Measurements from ENCODE around the gene ZFYVE28.

The ZFYVE28 gene

DNA sequence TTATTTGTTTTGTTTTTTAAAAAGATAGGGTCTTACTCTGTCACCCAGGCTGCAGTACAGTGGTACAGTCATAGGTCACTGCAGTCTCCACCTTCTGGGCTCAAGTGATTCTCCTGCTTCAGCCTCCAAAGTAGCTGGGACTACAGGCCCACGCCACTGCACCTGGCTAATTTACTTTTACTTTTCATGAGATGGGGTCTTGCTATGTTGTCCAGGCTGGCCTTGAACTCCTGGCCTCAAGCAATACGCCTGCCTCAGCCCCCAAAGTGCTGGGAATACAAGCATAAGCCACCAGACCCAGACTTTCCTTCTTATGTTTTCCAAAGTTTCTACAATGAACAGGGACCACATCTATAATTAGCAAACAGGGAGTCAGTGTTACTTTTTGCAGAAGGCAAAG is 118.7 kb downstream of the ZFYVE28 start:
- no peak for DNase-seq

DNA sequence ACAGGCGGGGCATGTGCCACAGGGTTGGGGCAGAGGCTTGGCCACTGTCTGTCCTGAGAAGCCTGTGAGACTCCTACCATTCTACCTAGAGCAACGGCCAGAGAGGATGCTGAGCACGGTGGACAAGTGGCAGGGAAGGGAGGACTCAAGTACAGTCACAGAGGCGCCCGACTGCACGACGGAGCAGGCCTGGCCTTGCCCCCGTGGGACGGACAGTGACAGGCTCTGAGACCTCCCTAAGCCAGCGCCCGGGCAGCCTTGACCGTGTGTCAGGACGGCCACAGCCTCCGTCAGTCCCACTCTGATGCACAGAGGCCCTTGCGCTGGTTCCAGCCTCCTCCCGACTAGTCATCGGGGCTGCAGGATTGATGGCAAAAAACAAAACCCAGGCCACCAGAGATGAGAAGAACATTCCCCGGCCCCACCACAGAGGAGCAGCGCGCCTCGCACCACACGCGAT is 119.9 kb downstream of the ZFYVE28 start:
- DNase-seq, result no peak

DNA sequence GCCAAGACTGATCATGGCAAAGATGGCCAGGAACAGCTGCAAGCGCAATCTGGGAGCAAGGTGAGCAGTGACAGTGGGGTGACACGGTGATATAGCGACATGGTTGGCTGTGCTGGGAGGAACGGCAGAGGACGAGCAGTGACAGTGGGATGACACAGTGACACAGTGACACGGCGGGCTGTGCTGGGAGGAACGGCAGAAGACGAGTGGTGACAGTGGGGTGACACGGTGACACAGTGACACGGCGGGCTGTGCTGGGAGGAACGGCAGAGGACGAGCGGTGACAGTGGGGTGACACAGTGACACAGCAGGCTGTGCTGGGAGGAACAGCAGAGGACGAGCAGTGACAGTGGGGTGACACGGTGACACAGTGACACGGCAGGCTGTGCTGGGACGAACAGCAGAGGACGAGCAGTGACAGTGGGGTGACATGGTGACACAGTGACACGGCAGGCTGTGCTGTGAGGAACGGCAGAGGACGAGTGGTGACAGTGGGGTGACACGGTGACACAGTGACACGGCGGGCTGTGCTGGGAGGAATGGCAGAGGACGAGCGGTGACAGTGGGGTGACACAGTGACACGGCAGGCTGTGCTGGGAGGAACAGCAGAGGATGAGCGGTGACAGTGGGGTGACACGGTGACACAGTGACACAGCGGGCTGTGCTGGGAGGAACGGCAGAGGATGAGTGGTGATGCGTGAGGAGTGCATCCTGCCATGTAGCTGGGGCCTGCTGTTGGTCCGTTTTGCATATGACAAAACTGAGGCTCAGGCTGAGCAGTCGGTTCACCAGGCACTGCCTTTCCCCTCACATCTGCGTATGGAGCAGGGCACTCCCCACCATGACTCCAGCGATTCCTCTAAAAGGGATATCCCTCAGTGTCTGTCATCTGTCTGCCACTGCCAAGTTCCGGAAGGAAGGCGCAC is 120.6 kb downstream of the ZFYVE28 start:
- DNase-seq, result peak; percentile 34

DNA sequence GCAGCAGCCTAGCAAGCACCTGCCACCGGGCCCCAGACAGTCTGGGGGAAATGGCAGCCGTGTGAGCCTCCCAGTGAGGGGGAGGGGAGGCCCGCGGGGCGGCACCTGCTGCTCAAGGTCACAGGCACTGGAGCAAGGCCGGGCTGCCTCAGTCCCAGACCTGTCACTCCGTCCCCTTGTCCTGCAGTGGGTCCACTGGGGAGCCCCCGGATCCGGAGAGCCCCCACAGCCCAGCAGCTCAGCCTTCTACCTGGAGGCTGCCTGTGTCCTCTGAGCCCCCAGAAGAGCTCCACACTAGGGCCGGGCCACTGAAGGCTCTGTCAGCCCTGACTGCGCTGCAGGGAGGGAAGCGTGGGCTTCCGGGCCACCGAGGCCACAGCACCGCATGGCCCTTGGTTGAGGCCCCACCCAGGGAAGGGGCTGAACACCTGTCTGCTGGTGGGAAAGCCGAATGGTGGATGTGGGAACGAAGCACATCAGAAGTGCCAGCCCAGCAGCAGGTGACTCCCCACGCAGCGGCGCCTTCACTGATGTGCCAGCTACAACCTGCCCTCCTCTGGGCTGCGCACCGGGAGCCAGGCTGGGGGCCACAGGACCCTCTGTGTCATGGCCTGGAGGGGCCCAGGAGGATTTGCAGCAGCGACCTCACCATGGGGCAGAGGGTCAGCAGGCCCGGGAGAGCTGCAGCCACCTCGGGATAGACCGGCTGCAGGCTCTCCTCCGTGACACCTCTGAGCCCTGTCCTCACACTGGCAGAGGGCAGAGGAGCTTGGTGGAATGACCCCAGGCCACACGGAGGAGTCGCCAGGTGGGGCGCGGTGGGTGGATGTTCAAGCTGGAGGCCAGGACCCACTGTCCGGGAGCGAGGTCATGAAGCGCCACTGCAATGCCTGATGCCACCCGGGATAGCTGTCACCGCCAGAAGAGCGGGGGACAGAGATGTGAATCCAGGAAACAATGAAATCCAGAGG is 121.5 kb downstream of the ZFYVE28 start:
- no peak for DNase-seq

DNA sequence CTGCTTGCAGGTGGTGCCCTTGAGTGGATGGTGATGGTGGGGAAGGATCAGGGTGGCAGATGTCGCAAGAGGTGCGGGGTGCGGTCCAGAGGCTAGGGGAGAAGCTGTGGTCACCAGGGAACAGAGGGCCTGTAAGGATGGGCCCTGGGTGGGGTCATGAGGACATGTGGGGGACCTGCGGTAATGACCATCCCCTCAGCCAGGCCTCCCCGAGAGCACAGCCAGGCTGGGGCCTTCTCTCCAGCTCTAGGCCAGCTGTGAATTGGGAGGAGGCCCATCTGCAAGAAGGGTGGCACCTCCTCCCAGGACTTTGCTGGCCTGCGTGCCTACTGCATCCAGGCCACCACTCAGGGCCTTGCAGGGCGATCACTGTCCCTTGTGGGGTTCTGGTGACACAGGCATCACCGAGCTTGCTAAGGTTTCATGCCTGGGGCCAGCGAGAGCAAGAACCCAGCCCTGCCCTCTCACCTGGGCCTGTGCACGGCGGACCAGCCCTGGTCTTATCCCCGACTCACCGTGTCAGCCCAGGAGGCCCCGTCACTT is 122.5 kb downstream of the ZFYVE28 start:
- DNase-seq, result no peak

DNA sequence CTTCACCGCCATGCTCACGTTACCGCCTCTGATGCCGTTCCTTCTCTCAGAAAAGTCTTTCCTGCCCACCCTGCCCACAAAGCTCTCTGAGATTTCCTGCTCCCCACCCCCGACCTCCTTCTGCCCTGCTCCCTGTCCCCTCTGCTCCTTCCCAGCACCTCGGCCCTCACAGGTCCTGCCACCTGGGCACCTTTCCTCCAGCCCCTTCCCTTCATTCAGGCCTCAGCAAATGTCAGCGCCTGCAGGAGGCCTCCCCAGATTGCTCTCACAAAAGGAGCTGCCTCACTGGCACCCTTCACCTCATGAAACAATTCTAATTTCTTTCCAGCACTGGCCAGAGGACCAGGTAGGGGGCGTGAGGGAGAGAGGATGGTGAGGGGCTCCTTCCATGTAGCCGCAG is 122.9 kb downstream of the ZFYVE28 start:
- DNase-seq, result no peak

DNA sequence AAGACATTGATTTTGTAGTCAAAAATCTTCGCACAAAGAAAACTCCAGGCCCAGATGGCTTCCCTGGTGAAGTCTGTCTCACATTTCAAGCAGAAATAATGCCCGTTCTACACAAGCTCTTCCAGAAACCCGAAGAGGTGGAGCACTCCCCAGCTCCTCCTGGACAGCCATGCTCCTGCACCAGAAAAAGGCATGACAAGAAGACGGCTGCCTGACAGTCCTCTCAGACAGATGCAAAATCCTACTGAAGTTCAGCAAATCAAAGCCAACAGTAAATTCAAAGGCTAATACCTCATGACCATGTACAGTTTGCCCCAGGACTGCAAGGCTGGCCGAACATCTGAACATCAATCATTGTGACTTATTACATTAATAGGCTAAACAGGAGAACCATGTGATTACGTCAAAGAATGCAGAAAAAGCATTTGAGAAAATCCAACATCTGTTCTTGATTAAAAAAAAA is 125.8 kb downstream of the ZFYVE28 start:
- no peak for DNase-seq

DNA sequence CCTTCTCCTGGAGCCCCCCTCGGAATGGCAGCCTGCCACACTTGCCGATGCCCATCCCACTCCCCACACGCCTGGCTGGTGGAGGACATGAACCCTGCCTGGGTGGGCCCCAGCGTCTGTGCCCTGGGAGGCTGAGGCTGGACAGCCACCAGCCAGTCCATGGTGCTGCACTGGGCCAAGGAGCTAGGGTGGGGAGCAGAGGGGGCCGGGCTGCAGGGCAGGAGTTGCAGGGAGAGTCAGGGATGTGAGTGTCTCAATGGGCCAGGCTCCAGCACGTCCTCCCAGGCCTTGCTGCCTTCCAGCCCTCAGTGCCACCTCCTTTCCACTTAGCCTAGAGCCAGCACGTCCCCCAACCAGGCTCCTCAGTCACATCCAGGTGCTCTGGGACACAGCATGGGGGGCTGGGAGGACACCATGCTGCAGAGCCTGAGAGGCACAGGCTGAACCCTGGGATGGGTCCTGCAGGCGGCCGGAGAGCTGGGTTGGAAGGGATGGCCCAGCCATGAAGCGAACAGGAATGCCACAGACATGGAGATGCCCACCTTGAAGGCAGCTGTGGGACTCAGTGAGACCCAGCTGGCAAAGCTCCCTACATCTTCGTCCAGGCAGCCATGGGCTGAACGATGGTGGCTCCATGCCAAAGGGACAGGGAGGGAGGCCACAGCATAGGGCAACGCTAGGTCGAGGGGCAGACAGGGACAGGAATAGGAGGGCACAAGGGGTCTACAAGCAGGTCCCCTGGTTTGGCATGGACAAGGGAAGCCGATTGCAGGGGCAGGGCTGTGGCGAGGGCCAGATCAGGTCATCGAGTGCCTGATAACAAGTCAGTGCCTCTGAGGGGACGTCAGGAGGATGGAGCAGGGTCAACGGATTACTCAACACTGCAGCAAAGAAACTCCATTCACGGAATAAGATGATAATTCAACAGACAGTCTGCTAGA is 126.5 kb downstream of the ZFYVE28 start:
- no peak for DNase-seq

DNA sequence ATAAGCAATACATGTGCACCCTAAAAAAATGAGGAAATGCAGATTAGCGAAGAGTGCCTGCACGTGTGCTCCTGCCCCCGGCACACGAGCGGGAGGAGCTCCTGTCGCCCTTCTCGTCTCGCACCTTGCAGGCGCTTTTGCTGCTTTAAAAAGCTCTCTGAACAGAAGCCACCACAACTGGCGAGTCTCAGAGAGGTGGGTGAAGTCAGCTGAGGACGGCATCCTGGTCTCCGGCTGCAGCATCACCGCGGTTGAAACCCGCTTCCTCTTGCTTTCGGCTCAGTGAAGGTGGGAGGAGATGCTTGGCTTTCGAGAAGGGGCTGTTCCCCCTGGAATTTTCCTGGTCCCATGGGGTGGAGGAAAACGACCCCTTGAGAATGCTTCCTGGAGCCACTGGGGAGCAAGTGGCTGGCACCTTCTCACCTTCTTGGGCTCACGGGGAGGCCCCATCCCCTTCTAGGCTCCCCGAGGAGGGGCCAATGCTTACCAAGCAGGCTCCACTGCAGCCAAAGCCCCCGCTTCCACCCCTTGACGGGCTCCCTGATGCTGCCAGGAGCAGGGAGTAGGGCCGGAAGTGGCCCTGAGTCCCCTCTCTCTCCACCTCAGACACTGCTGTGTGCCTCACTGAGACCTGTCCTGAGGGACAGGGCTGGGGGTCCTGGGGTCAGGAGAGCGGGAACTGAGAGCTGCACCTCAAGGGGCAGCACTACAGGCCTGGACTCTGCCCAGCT is 127.3 kb downstream of the ZFYVE28 start:
- DNase-seq, result peak; percentile 42

DNA sequence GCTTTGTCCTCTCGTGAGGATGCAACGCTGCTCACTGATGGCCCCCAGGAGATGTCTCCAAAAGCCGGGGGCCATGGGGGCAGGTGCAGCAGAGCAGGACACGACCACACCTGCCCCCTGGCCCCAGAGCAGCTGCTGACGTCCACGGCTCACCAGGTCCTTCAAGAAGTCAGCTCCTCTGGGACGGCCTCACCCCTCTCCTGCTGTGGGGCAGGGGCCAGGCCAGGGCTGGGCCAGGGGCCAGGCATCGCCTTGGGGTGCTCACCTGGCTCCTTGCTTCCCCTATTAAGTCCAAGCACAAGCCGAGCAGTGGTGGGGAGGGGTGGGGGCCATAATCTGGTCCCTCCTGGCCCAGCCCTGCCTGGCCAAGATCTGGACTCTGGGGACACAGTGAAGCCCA is 128.0 kb downstream of the ZFYVE28 start:
- no peak for DNase-seq

DNA sequence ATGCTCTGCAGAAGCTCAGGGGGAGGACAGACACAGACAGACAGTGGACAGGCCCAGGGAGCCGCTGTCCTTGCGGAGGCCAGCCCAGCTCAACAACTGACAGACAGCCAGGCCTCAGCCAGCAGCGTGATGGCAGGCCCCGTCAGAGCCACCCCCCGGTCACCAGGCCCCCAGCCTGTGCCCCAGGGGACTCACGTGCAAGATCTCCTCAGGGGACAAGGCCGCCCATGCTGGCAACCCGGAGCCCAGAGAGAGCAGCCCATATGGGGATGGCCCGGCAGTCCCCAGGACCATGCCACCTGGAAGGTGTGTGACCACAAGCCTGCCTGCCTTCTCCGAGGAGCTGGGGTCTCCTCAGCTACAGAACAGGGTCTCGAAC is 128.5 kb downstream of the ZFYVE28 start:
- DNase-seq, result no peak

DNA sequence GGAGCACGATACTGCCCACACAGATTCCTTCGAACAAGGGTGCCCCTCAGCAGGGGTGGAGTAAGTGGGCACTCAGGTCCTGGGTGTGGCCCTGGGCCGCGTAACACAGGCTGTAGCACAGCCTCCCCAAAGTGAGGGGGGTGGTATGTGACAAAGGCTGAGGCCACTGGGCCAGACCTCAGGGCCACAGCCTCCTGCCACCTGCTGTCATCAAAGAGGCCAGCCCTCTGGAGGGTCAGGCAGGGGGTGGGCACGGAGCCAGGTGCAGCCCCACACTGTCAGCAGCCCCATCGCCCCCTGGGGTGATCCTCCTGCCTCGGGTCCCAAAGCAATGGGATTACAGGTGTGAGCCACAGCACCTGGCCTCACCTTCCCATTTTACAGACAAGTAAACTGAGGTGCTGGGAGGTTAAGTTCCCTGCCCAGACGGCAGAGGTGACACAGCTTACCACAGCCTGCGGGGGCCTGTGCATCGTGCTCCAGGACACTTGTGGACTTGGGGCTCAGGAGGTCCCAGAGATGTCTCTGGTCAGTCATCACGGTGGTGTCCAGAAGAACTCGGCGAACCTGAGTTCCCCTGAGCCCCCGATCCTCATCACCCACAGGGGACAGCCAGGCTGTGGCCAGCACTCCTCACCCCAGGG is 129.0 kb downstream of the ZFYVE28 start:
- no peak for DNase-seq

DNA sequence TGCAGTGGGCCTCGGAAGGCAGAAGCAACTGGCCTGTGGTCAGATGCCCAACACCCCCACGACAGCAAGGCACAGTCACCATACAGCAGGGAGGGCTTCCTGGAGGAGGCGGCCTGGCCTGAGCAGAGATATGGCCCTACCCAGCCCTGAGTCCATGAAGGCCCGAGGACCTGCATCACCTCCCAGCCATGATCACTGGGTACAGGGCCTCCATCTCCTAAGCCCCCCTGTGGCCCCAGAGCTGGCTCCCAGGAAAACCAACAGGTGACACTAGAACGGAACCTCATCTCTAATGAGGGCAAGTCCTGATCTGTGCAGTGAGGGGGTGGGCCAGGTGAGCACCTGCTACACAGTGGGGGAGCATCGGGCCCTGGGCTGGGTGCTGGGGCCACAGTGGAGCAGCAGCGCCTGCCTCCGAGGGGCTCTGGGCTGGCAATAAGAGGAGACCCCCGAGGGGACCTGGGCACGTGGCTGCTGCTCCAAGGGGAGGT is 130.3 kb downstream of the ZFYVE28 start:
- no peak for DNase-seq

DNA sequence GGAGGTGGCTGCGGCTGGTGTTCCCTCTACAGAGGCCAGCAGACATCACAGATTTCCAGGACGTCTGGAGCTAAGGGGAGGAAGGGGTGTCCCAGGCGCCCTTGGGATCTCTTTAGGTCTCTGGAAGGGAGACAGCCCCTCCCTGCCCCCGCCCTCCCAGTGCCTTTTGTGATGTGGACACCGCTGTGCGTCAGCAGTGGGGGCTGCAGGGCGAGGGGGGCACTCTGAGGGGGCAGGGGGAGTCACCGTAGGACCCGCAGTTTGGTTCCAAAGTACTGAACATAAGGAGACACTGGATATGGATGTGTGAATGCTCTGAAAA is 130.9 kb downstream of the ZFYVE28 start:
- no peak for DNase-seq

DNA sequence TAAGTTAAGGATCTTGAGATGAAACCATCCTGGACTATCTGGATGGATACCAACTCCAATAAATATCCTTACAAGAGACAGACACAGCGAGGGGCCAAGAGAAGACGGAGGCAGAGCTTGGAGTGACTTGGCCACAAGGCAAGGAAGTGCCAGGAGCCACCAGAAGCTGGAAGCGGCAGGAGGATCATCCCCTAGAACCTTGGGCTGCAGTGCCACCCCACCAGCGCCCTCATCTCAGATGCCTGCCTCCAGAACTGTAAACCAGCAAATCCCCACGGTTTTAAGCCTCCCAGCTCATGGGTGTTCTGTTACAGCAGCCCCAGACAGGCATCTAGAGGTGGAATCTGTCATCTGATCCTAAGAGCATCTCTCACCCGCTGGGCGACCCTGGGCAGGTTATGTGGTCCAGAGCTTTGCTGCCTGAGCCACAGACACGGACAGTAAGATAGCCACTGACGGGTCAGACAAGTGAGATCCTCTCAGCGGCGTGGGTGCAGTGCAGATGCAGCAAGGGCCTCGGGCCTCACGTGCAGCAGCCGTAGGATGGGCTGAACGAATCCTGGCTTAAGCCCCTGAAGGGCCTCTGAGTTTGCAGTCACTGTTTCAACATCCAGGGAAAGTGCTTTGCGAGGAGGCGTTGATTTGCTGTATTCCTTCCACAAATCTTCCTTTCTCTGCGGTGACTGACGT is 131.4 kb downstream of the ZFYVE28 start:
- DNase-seq, result no peak

DNA sequence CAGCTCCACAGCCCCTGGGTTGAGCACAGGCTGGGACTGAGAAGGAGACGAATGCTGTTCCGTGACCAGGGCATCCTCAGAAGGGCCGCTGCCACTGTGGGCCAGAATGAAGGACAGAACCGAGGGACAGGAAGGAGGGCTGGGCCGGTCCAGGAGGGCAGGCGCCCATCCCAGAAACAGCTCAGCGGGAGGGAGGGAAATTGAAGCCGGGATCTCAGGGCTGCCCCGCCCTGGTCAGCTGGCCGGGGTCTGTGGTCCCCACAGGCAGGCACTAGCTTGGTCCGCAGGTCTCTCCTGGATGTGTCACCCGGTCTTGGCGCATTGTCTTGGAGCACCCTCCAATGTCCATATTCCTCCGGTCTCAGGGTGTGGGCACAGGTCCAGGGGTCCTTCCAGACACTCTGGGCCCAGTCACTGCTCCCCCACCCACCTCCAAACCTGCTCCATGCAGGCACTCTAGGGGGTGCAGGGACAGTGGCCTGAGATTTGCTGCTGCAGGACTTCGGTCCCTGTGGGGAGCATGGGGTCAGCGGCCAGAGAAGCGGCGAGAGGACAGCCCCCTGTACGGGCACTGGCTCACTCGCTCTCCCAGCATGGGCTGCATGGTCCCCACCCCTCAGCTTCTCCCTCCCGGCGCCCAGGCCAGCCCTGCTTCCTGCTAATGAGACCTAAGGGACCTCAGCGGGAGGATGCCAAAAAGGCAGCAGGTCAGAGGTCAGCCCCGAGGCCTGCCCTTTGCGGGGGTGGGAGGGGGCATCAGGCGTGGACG is 132.6 kb downstream of the ZFYVE28 start:
- no peak for DNase-seq

DNA sequence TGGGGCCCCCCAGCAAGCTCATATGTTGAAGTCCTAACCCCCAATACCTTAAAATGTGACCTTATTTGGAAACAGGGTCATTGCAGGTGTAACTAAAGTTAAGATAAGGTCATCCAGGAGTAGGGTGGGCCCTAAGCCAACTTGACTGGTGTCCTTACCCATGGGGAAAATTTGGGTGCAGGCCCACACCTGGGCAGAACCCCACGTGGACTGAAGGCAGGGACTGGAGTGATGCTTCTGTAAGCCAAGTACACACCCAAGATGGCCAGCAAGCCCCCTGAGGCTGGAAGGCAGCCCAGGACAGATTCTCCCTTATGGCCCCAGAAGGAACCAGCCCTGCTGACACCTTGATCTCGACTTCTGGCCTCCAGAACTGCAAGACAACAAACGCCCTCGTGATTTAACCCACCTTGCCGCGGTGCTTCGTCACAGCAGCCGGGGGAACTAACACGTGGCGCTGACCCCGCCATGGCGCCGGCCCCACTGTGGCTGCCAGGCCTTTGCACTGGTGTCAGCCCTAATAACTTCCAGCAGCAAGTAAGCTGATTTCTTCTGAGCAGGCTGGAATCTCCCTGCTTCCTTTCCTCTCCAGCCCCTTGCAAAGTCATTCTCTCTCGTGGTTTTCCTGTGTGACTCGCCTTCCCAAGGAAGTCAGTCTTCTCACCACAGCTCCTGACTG is 133.4 kb downstream of the ZFYVE28 start:
- DNase-seq, result no peak

DNA sequence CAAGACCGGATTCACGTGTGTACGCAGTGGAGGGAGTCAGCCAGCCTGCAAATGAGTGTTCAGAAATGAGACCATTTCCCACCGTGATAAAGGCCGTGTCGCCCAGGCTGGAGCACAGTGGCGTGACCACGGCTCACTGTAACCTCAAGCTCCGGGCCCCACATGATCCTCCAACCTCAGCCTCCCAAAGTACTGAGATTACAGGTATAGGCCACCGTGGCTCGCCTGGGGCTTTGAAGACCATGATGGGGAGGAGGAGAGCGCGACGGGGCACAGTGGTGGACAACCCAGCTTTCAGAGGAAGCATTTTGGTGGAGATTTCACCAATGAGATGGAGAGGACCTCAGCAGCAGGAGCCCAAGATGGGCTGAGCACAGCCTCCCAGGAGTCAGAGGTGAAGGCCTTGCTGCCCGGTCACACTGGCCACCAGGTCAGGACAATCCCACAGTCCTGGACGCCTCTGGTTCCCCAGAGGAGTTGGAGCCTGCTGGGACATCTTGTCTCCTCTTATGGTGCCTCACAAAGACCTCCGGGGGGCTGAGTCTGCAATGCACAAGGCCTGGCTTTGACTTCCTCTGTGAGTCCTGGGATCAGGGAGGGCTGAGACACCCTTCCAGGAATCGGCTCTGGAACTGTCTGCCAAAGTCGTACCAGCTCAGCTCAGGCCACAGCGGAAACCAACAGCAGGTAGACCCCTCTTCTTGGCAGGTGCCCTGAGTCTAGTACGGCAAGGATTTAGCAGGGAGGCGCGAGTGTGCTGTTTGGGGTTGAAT is 134.1 kb downstream of the ZFYVE28 start:
- no peak for DNase-seq

Data from stimulated activated CD4-positive, alpha-beta T cell treated with anti-CD3 and anti-CD28 coated beads, Interleukin-1b, Interleukin-23, amount 100 ng/mL, for 48 hours (primary cell).